ENCODE data around the gene GALNT17.

GRCh38 chr7:71616217-71616616, 484.3 kb downstream of the GALNT17 start:
- TF ChIP-seq, protein P1, sequence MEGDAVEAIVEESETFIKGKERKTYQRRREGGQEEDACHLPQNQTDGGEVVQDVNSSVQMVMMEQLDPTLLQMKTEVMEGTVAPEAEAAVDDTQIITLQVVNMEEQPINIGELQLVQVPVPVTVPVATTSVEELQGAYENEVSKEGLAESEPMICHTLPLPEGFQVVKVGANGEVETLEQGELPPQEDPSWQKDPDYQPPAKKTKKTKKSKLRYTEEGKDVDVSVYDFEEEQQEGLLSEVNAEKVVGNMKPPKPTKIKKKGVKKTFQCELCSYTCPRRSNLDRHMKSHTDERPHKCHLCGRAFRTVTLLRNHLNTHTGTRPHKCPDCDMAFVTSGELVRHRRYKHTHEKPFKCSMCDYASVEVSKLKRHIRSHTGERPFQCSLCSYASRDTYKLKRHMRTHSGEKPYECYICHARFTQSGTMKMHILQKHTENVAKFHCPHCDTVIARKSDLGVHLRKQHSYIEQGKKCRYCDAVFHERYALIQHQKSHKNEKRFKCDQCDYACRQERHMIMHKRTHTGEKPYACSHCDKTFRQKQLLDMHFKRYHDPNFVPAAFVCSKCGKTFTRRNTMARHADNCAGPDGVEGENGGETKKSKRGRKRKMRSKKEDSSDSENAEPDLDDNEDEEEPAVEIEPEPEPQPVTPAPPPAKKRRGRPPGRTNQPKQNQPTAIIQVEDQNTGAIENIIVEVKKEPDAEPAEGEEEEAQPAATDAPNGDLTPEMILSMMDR (IDR thresholded peaks at IDR 0.05): no peak
- TF ChIP-seq POLR2A (IDR thresholded peaks at IDR 0.05): no peak

Measured in uterus (tissue), 2 donors.